Activated CD4-positive, alpha-beta T cell treated with anti-CD3 and anti-CD28 coated beads, Interleukin-10, Interleukin-2, amounts not matched to agents 100 ng/mL and 50 ng/mL, durations not matched to agents 16 hours and 8 hours (primary cell): ENCODE measurements around the gene ADGRD2.

ENCODE experiments used
- DNase-seq: peaks from one replicate; pipeline ENCODE4 v3.0.0-alpha.2; 2020

ADGRD2 gene

DNA sequence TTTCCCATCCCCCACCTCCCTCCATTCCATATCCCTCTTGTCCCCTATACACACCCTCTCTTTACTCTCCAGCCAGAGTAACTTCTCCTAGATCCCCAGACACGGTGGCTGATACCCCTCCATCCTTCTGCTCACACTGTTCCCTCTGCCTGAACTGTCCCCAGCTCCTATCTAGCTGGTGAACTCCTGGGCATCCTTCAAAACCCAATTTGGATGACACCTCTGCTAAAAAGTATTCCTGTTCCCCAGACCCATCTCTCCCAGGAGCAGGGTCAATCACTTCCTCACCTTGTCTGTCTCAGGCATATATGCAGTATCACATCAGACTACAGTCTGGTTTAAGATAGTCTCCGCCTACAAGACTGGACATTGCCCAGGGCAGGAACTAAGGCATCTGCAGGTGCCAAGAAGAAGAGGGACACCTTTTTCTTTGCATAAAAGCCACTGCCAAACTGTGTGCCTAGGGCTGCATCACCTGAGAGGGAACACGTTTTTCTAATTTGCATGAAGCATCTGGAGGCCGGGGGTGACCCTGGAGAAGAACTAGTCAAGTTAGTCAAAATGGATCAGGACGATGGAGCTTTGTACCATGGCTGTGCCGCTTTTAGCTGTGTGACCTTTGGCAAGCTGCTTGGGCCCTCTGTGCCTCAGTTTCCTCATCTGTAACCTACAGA, 29.8 kb downstream of the ADGRD2 start:
- DNase-seq, result no peak

GRCh38 chr9:124480621-124480981, 30.4 kb downstream of the ADGRD2 start:
- DNase-seq, result peak; percentile 26

GRCh38 chr9:124481115-124481514, 30.9 kb downstream of the ADGRD2 start:
- DNase-seq, result no peak

GRCh38 chr9:124482431-124483031, 32.3 kb downstream of the ADGRD2 start:
- no peak for DNase-seq

DNA sequence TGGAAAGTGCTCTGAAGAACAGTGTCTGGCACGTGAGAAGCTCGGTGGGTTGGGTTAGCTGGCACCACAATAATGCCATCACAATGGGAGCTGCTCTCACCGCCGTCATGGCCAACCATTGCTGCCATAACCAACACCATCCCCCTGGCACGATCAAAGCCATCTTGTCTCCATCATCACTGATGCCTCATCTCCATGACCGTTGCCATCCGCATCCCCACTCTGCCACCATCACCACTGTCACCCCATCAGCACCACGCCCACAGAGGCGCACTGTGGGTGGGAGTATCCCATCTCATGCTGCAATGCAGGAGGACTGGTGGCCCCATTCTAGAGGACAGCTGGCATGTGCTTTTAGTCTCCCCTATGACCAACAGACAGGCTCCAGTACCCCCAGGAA, 33.2 kb downstream of the ADGRD2 start:
- DNase-seq, result no peak

- no peak for DNase-seq
Observed at GRCh38 chr9:124485201-124485600, 35.0 kb downstream of the ADGRD2 start.

DNA sequence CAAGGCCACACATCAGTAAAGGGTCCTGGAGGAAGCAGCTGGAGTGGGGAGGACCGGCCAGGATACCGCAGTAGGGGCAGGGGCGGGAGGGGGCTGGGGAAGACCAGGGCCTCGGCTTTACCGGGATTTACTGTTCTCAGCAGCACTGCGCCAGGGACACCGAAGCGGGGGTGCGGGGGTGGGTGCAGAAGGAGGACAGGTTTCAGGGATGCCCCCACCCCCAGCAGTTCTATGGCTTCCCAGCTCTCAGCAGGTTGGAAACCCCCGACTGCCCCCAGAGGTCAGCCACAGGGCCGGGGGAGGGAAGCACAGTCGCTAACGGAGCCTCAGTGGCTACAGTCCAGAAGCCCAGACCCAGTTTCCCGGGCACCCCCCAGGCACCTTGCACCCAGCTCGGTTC, 35.7 kb downstream of the ADGRD2 start:
- no peak for DNase-seq

- DNase-seq, result no peak
Observed at GRCh38 chr9:124486778-124487259, 36.6 kb downstream of the ADGRD2 start.

- no peak for DNase-seq
Observed at GRCh38 chr9:124487260-124488182, 37.3 kb downstream of the ADGRD2 start.

- DNase-seq, result no peak
Observed at GRCh38 chr9:124488641-124489210, 38.5 kb downstream of the ADGRD2 start.

- no peak for DNase-seq
Observed at GRCh38 chr9:124489222-124489621, 39.0 kb downstream of the ADGRD2 start.

- no peak for DNase-seq
Observed at GRCh38 chr9:124490004-124490403, 39.8 kb downstream of the ADGRD2 start.

GRCh38 chr9:124491049-124491975, 41.1 kb downstream of the ADGRD2 start:
- no peak for DNase-seq

GRCh38 chr9:124492818-124493217, 42.6 kb downstream of the ADGRD2 start:
- DNase-seq, result no peak

GRCh38 chr9:124493218-124493617, 43.0 kb downstream of the ADGRD2 start:
- DNase-seq, result no peak

DNA sequence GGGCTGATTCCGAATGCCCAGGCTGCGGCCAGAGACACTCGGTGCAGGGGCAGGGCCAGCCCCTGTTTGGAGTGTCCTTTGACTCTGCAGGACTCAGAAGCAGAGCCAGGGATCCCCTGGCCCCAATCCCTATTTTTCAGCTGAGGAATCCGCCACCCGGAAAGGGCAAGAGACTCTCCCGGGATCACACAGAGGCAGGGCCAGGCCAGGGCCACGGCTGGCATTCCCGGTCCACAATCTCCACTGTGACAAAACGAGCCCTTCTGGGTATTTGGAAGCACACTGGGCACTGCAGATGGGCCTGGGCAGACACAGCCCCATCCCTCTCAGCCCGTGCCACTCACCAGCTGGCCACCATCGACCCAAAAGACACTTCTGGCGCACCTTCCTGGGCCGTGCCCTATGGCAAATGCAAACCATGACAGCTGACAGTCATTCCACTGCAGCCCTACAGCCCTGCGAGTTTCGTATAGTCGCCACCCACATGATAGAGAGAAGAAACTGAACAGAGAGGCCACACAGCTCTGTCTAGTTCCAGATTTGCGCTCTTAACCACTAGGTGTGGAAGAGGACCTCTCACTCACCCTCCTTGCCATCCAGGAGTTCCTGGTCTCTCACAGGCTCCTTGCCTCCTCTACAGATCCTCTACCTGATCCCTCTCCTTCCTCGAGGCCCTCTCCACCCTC, 43.7 kb downstream of the ADGRD2 start:
- no peak for DNase-seq

DNA sequence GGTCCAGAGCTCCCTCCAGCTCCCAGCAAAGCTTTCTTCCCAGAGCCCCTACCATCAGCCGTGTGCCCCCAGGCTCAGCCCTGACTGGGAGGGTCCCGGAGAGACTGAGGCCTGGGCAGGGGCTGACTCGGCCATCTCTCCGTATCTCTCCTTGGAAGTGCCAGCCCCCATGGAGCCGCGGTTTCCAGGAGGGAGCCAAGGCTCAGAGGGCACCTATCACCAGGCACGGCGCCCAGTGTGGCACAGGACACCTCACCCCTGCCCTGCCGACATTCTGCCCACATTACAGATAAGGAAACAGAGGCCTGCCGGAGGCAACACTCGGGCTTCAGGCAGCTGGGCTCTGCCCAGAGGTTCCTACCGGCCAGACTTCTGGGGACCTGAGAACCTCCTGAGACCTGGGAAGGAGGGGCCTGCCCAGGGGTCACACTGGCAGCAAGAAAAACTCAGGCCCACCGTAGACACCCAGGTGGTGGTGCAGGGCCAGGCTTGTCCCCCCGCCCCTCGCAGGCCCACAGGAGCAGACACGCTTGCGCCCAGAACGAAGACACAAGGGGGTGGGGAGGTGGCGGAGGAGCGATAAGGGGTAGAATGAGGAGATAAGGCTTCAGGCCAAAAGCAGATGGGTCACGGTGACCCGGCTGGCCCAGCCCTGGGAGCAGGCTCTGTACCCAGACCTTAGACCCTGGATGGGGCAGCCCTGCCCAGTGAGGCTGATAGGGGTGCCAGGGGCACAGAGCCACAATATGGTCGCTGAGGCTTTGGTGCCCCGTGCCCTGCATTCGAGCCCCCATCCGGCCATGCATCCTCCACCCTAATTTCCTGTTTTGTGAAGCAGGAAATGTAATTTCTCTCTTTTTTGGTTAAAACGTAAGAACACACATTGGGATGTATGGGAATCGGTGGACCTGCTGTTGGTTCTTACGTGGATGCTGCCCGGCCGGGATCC, 45.1 kb downstream of the ADGRD2 start:
- DNase-seq, result no peak

DNA sequence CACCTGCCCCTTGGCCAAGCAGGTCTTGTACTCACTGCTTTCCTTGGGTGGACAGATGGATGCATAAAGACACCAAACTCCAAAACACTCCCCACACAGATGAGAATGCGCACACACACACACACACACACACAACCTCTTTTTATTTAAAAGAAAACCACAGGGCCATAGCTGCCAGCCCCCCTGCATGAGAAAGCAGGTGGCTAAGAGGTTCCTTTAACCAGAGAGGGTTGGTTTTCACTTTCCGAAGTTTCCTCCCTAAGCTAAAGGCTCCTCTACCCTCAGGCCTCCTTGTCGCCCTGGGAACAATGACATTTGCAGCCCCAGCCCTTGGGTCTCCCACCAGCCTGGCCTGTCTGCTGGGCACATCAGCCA, 45.8 kb downstream of the ADGRD2 start:
- DNase-seq, result no peak

DNA sequence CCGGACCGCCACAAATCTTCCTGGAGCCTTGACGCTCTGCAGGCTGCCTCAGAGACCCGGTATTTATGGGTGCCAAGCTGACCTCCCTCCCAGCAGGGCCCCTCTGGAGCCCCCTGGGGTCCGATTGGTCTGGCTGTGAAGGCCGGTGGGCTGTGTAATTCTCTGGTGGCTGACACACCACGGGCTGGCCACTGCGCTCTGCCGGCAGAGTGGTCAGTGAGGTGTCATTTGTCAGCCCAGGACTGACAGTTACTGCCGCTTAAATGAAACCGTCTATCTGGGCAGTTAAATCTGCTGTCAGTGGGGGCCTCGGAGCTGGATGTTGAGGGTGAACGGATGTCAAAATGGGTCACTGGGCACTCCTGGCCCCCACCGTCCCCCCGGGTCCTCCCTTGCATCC, 46.2 kb downstream of the ADGRD2 start:
- DNase-seq, result no peak

- no peak for DNase-seq
Observed at GRCh38 chr9:124497441-124497840, 47.2 kb downstream of the ADGRD2 start.

DNA sequence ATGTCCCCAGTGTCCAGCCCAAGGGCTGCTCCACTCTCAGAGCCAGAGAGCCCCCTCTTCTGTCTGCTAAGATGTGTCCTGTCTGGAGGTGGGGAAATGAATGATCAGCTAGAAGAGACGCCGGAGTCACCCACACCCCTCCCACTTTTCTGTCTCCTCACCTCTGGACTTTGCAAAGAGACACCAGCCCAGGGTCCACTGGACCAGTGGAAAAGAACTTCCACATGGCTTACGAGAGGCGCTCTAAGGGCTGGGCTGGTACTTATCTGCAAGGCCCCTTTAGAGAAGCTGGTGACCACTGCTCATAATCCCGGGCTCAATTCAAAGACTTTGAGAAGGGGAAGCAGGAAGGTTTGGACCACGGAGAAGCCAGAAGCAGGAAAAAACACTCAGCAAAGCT, 47.8 kb downstream of the ADGRD2 start:
- DNase-seq, result no peak
